Nucleus accumbens (tissue), 56 donors: ENCODE results near the gene CDK18.
"Not testable (repeated sequence)": the region's sequence is repeated elsewhere in the genome, so short reads cannot be mapped to it uniquely, and the experiment has no call there.

ENCODE experiments used
- DNase-seq, 56 donors: peaks; one replicate each; lab custom pipeline; 2025; lab: John Stamatoyannopoulos, UW

Gene CDK18

DNA sequence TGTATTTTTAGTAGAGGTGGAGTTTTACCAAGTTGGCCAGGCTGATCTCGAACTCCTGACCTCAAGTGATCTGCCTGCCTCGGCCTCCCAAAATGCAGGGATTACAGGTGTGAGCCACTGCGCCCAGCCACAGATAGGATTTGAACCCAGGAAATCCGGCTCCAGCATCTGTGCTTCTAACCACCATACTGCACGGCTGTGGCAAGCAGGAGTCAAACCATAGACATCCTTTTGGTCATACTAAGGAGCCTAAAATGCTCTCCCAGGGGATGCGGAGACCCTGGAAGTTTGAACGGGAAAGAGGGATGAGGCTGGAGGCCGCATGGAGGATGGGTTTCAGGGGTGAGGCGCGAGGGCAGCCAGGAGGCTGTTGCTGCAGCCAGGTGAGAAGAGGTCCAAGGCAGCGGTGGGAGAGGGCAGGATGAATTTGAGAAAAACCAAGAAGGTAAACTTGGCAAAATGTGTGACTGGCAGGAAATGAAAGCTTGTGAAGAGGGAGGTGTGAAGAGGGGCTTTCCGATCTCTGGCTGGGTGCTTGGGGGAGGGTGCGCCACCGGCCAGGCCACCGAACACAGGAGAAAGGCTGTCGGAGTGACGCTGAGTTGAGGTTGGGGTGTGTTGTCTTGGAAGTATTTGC lies 24.0 kb upstream of the CDK18 start:
- DNase-seq: no peak

DNA sequence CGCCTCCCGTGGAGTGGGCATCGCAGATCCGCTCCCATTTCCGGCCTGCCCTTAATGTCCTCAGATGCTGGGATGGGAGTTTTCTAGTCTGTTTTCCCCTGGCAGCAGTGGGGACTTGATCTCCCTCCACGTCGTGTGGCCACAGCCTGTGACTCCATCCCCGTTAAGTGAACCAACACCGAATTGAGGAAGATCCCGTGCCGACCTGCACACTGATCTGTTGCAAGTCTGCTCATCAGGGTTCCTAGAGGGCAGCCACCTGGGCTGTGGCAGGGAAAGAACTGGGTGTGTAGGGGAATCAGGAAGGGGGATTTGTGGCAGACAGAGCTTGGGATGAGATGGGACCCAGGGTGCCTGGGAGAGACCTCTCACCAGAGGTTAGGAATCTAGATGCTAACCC lies 23.3 kb upstream of the CDK18 start:
- DNase-seq: no peak

DNA sequence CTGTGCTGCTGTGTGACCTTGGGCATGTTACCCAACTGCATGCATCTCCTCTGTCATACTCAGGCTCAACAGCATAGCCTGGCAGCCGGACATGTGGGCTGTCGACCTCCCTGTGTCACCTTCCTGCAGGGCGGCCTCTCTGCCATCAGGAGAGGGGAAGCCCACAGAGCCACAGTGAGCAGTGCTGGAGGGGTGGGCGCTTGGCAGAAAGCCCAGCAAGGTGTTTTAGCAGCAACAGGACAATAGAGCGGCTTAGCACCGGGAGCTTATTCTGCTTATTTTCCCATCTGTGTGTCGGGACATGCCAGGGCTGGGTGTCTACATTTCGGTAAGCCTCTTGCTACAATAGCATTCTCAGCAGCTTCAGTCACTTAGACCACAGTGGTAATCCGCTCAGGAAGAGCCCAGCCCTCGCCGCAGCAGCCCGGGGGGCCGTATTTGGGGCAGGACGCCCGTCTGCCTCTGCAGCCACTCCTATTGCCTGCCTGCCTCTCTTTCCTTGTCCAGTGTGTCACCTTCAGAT lies 22.8 kb upstream of the CDK18 start:
- DNase-seq: no peak

DNA sequence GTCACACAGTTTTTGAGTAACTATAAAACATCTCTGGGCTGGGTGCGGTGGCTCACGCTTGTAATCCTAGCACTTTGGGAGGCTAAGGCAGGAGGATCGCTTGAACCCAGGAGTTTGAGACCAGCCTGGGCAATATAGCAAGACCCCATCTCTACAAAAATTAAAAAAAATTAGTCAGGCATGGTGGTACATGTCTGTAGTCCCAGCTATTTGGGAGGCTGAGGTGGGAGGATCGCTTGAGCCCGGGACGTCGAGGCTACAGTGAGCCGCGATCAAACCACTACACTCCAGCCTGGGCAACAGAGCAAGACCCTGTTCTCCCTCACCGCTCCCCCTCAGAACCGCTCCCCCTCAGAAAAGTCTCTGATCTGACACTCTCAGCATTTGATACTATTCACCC lies 21.9 kb upstream of the CDK18 start:
- not testable (repeated sequence) for DNase-seq

DNA sequence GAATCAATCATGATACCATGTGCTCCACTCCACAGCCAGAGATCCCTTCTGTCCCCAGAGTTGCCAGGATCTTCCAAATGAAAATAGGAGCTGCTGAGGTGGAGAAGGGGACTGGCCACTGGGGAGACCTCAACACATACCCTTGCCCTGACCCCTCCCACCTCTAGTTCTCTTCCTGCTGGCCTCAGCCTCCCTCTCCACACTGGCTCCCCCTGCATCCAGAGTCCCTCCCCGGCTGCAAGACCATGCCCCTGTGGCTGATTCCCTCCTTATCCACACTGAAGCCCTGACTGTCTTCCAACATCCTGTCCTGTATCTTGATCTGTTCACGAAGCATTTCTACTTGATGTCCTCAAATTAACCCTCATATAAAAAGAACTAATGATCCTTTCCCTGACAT lies 21.1 kb upstream of the CDK18 start:
- no peak for DNase-seq

DNA sequence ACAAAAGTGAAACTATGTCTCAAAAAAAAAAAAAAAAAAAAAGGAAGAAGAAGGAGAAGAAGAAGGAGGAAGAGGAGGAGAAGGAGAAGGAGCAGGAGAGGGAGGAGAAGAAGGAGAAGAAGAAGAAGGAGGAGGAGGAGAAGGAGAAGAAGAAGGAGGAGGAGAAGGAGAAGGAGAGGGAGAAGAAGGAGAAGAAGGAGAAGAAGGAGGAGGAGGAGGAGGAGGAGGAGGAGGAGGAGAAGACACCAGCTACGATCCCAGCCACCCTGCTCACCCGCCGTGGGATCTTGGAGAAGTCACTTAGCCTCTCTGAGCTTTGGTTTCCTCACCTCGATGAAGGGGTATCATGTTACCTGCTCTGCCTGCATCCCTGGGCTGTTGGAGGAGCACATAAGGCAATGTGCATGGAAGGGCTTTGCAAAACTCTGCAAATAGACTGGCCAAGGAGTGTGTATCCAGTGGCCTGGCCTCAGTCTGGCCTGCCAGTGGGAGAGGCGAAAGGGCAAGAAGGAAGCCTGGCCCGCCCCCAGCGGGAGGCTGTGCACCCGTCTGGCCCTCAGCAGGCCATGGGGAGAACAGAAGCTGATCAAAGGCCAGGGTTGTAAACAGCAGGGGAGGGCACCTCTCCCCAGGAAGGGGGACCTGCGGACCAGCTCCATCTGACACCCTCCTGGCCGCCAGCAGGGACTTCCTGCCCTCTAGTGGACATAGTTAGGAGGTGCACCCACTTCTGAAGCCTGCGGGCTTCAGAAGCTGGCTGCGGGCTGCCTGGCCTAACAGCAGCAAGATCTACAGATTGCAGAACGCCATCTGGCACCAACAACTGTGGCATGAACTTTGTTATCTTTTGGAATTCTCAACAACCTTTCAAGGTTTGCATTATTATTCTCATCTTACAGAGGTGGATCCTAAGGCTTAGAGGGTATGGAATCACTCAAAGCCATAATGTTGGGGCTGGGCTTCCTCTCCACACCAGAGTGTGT lies 19.2 kb upstream of the CDK18 start:
- DNase-seq: peak in 44 of 56 donors; percentile 14 to 79 (median 45)

DNA sequence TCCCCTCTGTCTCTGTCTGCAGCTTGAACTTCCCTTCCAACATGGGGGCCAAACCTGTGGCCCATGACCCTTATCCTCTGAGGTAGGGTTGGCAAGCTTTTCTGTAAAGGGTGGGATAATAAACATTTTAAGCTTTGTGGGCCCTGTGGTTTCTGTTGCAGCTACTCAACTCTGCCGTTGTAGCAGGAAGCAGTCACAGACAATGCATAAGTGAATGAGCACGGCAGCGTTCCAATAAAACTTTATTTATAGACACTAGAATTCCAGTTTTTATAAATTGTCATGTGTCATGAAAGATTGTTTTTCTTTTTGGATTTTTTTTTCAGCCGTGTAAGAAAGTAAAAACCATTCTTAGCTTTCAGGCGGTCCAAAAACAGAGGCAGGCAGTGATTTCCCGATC lies 18.2 kb upstream of the CDK18 start:
- DNase-seq: no peak

DNA sequence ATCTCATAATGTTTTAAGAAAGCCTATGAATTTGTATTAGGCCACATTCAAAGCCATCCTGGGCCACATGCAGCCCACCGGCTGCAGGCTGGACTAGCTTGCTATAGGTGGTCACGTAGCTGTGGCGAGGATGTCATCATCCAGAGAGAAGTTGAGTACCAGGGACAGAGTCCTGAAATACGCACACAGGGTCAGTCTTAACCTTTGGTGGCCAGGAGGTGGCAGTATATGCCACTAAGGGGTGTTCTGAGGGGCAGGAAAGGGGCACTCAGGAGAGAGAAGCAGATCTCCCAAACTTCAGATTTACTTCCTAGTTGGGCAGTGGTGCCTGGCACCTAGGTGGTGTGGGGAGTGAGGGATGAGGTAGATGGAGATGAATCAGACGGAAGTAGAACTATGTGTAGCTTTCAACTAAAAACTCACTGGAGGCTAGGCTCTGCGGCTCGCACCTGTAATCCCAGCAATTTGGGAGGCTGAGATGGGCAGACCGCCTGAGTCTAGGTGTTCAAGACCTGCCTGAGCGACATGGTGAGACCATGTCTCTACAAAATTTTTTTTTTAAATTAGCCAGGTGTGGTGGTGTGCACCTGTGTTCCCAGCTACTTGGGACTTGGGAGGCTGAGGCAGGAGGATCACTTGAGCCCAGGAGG lies 16.3 kb upstream of the CDK18 start:
- DNase-seq: peak in 38 of 56 donors; percentile 9 to 74 (median 37)

DNA sequence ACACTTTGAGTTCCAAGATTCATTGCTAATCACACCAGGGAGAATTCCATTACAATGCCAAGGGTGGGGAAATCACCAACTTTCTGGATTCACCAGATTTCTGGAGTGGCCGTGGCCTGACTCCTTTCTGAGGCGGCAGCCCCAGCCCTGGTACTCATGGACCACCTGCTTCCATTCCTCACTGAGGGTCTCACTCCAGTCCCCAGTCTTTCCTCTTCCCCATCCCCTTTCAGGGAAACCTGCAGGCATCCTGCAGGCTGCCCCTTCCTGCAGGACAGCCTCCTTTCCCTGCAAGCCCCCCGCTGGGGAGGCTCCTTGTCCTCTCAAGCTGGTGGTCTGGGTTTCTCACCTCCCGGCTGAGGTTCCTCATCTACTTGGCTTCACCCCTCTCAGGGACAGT lies 12.7 kb upstream of the CDK18 start:
- no peak for DNase-seq

DNA sequence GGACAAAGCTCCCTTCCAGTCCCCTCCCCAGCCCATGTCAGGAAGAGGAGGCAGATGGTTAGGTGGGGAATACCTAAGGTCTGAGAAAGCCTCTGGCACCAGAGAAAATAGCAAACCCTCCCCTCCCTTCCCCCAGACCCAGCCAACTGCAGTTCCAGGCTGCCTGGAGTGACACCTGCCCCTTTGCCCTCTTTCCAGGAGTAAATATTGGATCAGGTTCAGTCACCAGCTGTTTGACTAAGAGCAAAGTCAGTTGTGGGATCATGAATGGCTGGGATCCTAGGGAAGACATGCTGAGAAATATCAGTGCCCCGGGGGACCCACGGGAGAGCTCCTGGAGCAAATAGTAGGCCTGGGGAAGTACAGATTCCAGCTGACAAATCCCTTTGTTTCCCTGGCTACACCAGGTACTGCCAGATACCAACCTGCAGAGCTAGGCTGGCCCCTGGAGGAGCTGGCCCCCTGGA lies 12.2 kb upstream of the CDK18 start:
- no peak for DNase-seq

DNA sequence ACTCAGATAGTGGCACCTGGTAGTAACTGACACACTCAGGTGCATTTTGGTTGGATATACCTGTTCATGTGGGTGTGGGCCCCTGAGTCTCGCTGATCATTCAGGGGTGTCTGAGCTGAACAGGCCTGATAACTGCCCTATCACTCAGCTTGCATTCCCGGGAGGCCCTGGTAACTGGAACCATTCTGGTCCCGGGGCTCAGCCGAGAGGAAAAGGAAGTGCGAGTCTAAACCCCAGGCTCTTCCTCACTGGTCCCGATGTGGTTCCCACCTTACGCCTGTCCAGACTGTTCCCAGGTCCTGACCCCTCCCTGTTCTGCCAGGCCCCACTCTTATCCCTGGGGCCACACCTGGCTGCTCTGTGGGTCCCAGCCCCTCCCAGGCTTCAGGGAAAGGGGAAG lies 11.7 kb upstream of the CDK18 start:
- no peak for DNase-seq

DNA sequence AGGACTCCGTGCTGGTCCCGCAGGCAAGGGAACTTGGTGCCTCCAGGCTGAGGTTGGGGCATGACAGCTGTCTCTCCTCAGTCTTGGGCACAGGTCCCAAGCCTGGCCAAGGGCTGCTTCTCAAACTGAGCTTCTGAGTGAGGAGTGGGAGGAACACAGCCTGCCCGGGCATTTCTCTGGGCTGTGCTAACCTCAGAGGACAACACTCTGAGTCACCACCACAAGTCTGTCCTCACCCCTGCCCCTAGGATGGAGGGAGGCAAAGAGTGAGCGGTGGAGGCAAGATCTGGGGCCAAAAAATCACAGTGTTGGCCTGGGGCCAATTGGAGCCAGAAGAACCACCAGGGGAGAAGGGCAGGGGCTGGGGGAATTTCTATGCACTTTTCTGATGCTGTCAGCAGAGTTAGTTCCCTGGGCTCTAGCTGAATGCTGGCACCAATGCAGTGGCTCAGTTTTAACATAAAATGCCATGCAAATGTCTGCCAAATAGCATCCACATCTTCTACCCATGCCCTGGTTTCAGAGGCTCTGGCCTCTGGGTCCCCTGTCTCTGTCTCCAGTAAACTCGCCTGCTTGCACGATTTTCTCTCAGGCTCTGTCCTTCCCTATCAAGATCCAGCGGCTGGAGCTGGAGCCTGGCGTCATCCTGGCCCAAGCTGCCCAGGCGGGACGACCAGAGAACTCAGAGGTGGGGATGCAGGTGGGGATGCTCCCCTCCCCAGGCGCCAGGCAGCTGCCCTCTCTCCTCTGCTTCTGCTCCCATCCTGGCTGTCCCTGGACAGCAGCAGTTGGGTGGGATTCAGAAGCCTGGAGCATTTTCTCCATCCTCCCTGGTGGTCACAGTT lies 11.0 kb upstream of the CDK18 start:
- DNase-seq: peak in 3 of 56 donors; percentile 22 to 47 (median 26)

DNA sequence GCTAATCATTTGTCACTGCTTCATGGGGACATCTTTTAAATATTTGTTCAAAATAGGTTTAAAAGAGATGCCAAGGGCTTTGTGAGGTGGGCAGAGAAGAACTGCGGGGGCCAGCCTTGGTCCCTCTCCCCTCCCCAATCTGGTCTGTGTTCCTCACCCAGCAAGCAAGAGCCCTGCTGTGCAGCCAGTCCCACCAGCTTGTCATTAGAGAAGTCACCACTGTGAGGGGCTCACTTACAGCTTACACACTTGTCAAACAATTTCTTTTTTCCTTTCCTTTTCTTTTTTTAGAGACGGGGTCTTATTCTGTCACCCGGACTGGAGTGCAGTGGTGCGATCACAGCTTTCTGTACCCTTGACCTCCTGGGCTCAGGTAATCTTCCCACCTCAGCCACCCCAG lies 10.4 kb upstream of the CDK18 start:
- DNase-seq: peak in 7 of 56 donors; percentile 22 to 38 (median 33)

DNA sequence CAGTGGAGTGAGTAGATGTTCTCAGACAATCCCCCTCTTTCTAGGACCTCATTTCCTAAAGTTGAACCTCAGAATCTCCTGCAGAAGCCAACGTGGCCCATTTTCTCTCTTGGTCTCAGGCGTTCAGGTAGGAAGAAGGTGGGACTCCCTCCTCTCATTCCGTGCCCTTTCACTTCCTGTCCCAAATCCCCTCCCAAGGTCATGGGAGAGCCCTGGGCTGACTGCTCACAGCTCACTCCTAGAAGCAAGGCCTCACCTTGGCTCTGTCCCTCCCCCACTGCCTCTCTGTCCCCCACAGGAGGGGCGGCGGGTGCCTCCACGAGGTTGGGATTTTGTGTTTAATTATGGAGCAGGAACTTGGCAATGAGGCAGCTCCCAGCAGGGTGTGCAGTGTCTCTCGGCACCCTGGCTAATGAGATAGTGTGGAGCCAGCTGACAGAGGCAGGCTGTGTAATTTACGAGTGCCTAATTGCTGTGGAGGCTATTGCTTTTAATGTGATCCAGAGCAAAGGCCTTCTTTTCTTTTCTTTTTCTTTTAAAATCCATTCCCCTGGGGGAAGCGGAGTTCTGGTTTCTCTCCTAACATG lies 9.1 kb upstream of the CDK18 start:
- DNase-seq: peak in 5 of 56 donors; percentile 18 to 58 (median 32)

DNA sequence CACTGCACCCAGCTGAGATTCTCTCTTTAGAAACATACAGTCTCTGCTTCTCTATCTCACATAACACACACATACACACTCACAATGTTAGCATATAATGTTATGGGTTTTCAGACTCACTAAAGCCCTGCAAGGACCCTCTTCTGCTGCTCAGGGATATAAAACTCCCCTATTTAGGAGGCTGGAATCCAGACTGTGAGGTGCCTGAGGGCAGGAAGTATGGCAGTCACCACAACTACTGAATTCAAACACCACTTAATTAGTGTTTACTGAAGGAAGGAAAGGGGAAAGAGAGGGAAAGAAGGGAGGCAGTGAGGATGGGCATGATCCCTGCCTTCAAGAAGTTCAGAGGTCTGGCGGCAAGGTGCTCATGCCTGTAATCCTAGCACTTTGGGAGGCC lies 7.8 kb upstream of the CDK18 start:
- DNase-seq: no peak

DNA sequence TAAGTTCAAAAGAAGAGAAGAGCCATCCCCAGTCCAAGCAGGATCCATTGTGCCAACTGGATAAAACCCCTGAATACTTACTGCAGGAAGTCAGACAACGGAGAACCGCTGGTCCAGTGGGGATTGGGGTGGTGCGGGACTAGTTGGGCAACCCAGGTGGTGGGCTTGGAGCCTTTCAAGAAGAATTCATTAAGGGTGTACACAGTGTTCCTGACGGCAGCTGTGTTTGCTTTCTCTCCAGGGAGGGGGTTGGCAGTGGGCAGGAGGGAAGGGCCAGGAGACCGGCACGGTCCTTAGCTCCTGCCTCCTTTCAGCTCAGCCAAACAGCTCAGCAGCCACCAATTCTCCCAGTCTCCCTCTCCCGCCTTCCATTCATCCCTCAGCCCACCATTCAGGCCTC lies 7.1 kb upstream of the CDK18 start:
- DNase-seq: no peak

DNA sequence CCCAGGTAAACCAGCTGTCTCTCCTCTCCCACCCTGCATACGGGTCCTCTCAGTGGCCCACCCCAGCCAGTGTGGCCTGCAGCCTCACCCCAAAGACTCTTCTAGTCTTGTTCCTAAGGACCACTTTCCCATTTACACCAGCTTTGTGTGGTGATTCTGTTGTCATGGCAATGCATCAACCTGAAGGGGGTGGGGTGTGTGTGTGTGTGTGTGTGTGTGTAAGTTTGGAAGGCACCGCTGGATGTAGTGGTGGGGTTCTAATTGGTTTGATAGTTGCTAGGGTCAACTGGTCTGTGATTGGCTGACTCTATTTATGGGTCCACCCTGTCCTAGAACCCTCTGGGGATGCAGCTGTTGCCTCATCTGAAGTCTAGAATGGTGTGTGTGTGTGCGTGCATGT lies 4.7 kb upstream of the CDK18 start:
- no peak for DNase-seq

DNA sequence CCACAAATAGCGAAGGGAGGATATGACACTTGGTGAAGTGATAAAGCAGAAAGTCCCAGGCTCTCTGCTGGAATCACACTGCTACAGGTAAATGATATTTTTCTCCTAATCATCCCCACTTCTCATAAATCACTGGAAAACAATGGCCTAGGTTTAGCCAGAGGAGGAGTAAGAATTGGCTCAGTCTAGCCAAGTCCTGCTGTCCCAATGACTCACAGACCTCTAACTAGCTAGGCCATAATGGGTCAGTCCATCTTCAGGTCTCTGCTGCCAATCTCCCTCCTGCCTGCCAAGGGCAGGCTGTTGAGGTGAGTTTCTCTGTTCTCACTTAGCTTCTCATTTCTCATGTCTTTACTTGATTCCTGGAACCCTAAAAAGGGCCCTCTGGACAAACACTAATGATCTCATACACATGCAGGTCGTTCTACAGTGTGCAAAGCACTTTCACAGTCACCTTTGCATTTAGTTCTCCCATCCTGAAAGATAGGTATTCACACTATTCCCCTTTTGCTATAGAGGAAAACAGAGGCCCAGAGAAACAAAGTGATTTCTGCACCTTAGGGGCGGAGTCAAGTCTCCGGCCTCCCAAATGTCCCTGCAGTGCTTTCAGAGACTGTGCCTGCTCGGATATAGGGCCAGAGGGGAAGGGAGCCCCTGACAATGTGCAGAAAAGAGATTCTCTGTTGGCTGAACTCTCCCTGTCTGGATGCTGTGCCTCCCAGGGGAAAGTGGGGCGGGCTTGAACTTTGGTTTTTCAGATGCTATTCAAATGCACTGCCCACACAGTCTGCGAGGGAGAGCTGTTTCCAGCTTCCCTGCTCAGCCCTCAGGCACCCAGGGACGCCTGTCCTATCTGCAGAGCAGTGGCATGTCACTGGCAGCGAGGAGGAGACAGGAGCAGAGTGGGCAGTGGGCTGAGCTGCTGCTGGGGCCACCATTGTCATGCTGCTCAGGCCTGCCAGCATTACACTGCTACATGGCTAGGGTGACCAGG lies 3.9 kb upstream of the CDK18 start:
- no peak for DNase-seq
